ENCODE measurements around the gene WDFY1. TPM values are rescaled to one million over a fixed set of nuclear protein-coding genes. Genes with fewer than 3 reads are reported as not detected.
A peak's percentile ranks its signal among the peaks of the same experiment; 100 is the strongest.

Gene WDFY1
- total and polyA plus RNA-seq, 9 of the 15 experiments (the other 6 are each of a cell fraction or from before 2014, with no cell fraction given): 5.4 to 27.6 (median 17.5) TPM

DNA sequence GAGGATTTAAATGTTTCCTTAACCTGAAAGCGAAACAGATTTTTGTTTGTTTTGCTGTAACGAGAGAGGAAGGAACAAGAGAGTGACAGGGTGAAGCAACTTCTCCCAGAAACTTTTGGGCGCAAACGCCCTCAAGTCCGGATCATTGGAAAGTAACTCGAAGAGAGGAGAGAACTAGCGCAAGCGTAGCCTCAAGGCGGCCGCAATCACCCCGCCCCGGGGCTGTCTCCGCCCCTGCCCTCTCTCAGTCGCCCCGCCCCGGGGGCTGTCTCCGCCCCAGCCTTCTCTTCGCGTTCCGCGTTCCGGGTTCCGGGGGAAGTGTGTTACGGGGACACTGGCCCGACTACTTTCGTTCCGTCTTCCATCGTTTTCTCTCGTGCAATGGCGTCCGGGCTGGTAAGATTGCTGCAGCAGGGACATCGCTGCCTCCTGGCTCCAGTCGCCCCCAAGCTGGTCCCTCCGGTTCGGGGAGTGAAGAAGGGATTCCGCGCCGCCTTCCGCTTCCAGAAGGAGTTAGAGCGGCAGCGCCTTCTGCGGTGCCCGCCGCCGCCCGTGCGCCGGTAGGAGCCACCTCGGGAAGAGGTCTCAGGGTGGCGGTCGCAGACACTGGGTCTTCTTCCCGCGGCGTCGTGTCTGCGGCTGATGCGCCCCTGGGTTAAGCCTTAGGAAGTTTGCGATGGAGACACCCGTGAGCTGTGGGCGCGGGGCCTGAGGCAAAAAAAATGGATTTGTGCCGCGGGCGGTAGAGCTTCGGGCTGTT is 12.1 kb upstream of the WDFY1 start, which contains the start of gene MRPL44 (continued):
- TF ChIP-seq, protein P1, sequence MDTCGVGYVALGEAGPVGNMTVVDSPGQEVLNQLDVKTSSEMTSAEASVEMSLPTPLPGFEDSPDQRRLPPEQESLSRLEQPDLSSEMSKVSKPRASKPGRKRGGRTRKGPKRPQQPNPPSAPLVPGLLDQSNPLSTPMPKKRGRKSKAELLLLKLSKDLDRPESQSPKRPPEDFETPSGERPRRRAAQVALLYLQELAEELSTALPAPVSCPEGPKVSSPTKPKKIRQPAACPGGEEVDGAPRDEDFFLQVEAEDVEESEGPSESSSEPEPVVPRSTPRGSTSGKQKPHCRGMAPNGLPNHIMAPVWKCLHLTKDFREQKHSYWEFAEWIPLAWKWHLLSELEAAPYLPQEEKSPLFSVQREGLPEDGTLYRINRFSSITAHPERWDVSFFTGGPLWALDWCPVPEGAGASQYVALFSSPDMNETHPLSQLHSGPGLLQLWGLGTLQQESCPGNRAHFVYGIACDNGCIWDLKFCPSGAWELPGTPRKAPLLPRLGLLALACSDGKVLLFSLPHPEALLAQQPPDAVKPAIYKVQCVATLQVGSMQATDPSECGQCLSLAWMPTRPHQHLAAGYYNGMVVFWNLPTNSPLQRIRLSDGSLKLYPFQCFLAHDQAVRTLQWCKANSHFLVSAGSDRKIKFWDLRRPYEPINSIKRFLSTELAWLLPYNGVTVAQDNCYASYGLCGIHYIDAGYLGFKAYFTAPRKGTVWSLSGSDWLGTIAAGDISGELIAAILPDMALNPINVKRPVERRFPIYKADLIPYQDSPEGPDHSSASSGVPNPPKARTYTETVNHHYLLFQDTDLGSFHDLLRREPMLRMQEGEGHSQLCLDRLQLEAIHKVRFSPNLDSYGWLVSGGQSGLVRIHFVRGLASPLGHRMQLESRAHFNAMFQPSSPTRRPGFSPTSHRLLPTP (IDR thresholded peaks at IDR 0.05; ENCODE audit: borderline replicate concordance, extremely low read depth, insufficient read length): no peak
- TF ChIP-seq SAFB (IDR thresholded peaks at IDR 0.05; ENCODE audit: borderline replicate concordance, low read depth, low read length) (no peak), RHOXF2B (CRISPR knock-in tag; conservative IDR thresholded peaks at IDR 0.05) (no peak), TOE1 (IDR thresholded peaks at IDR 0.05; ENCODE audit: borderline replicate concordance) (peak; percentile 80; the same call in 1 of the 2 replicates), TOE1 (CRISPR knock-in tag; IDR thresholded peaks at IDR 0.05; ENCODE audit: borderline replicate concordance, low read depth) (no peak), OTX1 (CRISPR knock-in tag; IDR thresholded peaks at IDR 0.05) (no peak), LARP7 (IDR thresholded peaks at IDR 0.05) (no peak), ZNF79 (CRISPR knock-in tag; IDR thresholded peaks at IDR 0.05; ENCODE audit: low read depth) (no peak), PTTG1 (tag; IDR thresholded peaks at IDR 0.05; ENCODE audit: low read depth) (no peak), MIER1 (IDR thresholded peaks at IDR 0.05; ENCODE audit: low read depth) (no peak), SMAD1 (IDR thresholded peaks at IDR 0.05; ENCODE audit: low read depth, low read length, partially characterized antibody) (peak; percentile 8), ZNF408 (CRISPR knock-in tag; IDR thresholded peaks at IDR 0.05; ENCODE audit: low read depth) (no peak), ZNF830 (CRISPR knock-in tag; IDR thresholded peaks at IDR 0.05) (no peak)
- TF ChIP-seq, protein P2, sequence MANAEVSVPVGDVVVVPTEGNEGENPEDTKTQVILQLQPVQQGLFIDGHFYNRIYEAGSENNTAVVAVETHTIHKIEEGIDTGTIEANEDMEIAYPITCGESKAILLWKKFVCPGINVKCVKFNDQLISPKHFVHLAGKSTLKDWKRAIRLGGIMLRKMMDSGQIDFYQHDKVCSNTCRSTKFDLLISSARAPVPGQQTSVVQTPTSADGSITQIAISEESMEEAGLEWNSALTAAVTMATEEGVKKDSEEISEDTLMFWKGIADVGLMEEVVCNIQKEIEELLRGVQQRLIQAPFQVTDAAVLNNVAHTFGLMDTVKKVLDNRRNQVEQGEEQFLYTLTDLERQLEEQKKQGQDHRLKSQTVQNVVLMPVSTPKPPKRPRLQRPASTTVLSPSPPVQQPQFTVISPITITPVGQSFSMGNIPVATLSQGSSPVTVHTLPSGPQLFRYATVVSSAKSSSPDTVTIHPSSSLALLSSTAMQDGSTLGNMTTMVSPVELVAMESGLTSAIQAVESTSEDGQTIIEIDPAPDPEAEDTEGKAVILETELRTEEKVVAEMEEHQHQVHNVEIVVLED (CRISPR knock-in tag; IDR thresholded peaks at IDR 0.05): peak; percentile 59; the same call in 1 of the 2 replicates
- TF ChIP-seq, protein P3, sequence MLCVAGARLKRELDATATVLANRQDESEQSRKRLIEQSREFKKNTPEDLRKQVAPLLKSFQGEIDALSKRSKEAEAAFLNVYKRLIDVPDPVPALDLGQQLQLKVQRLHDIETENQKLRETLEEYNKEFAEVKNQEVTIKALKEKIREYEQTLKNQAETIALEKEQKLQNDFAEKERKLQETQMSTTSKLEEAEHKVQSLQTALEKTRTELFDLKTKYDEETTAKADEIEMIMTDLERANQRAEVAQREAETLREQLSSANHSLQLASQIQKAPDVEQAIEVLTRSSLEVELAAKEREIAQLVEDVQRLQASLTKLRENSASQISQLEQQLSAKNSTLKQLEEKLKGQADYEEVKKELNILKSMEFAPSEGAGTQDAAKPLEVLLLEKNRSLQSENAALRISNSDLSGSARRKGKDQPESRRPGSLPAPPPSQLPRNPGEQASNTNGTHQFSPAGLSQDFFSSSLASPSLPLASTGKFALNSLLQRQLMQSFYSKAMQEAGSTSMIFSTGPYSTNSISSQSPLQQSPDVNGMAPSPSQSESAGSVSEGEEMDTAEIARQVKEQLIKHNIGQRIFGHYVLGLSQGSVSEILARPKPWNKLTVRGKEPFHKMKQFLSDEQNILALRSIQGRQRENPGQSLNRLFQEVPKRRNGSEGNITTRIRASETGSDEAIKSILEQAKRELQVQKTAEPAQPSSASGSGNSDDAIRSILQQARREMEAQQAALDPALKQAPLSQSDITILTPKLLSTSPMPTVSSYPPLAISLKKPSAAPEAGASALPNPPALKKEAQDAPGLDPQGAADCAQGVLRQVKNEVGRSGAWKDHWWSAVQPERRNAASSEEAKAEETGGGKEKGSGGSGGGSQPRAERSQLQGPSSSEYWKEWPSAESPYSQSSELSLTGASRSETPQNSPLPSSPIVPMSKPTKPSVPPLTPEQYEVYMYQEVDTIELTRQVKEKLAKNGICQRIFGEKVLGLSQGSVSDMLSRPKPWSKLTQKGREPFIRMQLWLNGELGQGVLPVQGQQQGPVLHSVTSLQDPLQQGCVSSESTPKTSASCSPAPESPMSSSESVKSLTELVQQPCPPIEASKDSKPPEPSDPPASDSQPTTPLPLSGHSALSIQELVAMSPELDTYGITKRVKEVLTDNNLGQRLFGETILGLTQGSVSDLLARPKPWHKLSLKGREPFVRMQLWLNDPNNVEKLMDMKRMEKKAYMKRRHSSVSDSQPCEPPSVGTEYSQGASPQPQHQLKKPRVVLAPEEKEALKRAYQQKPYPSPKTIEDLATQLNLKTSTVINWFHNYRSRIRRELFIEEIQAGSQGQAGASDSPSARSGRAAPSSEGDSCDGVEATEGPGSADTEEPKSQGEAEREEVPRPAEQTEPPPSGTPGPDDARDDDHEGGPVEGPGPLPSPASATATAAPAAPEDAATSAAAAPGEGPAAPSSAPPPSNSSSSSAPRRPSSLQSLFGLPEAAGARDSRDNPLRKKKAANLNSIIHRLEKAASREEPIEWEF (CRISPR knock-in tag; IDR thresholded peaks at IDR 0.05): no peak

Data from K562 (cell line).